GM12878 (cell line): ENCODE results near the gene CCT6B.

Experiments used
- CBX3 ChIP-seq: fragments of 200-600 bp; sonication (generic); IDR thresholded peaks from 2 replicates; pipeline ENCODE4 v1.6.1; 2016; ENCODE audit warnings: low read depth, borderline replicate concordance
- CHD1 ChIP-seq: IDR thresholded peaks from 2 replicates; pipeline ENCODE4 v1.6.1; 2012; ENCODE audit warnings: low read depth, low read length, improper control_type of control experiment
- CTCF ChIP-seq, 3 experiments: IDR thresholded peaks in 2 of 3; conservative IDR thresholded peaks in 1 of 3; 2 replicates each; pipeline ENCODE4 v1.5.1; 2011; ENCODE audit warnings: low read depth in 3 of 3, low read length in 3 of 3, mild to moderate bottlenecking in 3 of 3, control low read depth in 2 of 3, moderate library complexity in 2 of 3, inconsistent platforms in 1 of 3, mixed read lengths in 1 of 3; ENCODE audit not compliant: control insufficient read depth in 2 of 3, insufficient read depth in 1 of 3; ENCODE audit errors: extremely low read depth in 1 of 3
- EP300 ChIP-seq, 2 experiments: fragments of 150-350 bp in 1 of 2; IDR thresholded peaks; 2 replicates each; pipeline ENCODE4 v1.6.1; 2011 to 2012; ENCODE audit warnings: low read depth in 2 of 2, low read length in 2 of 2, borderline replicate concordance in 1 of 2, improper control_type of control experiment in 1 of 2, inconsistent platforms in 1 of 2; ENCODE audit not compliant: control insufficient read depth in 1 of 2
- EZH2 ChIP-seq: IDR thresholded peaks from 2 replicates; pipeline ENCODE4 v1.6.1; 2012; ENCODE audit warnings: low read depth, mild to moderate bottlenecking, control low read depth, inconsistent platforms, low read length, borderline replicate concordance; ENCODE audit not compliant: control insufficient read depth
- HDAC6 ChIP-seq: fragments of 200-600 bp; sonication (generic); IDR thresholded peaks from one replicate; pipeline ENCODE4 v1.8.0; 2017; ENCODE audit warnings: antibody characterized with exemption; ENCODE audit not compliant: unreplicated experiment
- HSF1 ChIP-seq: fragments of 150-350 bp; IDR thresholded peaks from 2 replicates; pipeline ENCODE4 v1.6.1; 2014; ENCODE audit warnings: mild to moderate bottlenecking, low read depth, low read length
- KDM1A ChIP-seq: fragments of 200-600 bp; sonication (generic); IDR thresholded peaks from 2 replicates; pipeline ENCODE4 v1.6.1; 2016; ENCODE audit warnings: borderline replicate concordance
- POLR2A ChIP-seq: IDR thresholded peaks from 2 replicates; pipeline ENCODE4 v1.6.1; 2011; ENCODE audit warnings: low read depth, mild to moderate bottlenecking, low read length
- RAD51 ChIP-seq: fragments of 450-650 bp; IDR thresholded peaks from 2 replicates; pipeline ENCODE4 v1.6.1; 2016; ENCODE audit warnings: moderate library complexity, mild to moderate bottlenecking, inconsistent platforms
- RFX5 ChIP-seq: IDR thresholded peaks from 2 replicates; pipeline ENCODE4 v1.6.1; 2011; ENCODE audit warnings: low read depth, low read length, improper control_type of control experiment
- TCF12 ChIP-seq: IDR thresholded peaks from 2 replicates; pipeline ENCODE4 v1.6.1; 2011; ENCODE audit warnings: low read depth, mild to moderate bottlenecking, low read length
- TCF7 ChIP-seq: IDR thresholded peaks from 2 replicates; pipeline ENCODE4 v1.6.1; 2014; ENCODE audit warnings: antibody characterized with exemption, borderline replicate concordance
- YBX1 ChIP-seq: fragments of 450-650 bp; IDR thresholded peaks from 2 replicates; pipeline ENCODE4 v1.6.1; 2016; ENCODE audit warnings: antibody characterized with exemption

- TF ChIP-seq HDAC6 (no peak), RAD51 (no peak), CTCF (IDR thresholded peaks at IDR 0.05 in 2 of 3, conservative IDR thresholded peaks at IDR 0.05 in 1 of 3; ENCODE audit: control insufficient read depth in 2 of 3, extremely low read depth in 1 of 3, insufficient read depth in 1 of 3, low read depth in 3 of 3, low read length in 3 of 3) (no peak), EZH2 (no peak), TCF12 (no peak), RFX5 (no peak), CHD1 (no peak), TCF7 (no peak), KDM1A (no peak), CBX3 (no peak), YBX1 (no peak), EP300 (IDR thresholded peaks at IDR 0.05; ENCODE audit: borderline replicate concordance in 1 of 2, control insufficient read depth in 1 of 2, low read depth in 2 of 2, low read length in 2 of 2) (no peak), HSF1 (no peak), POLR2A (no peak)
Observed at GRCh38 chr17:34990921-34991365, 29.7 kb upstream of the CCT6B start.
